Left lung (tissue), 10 donors: ENCODE data around the gene CREB3. TPM values are rescaled to one million over a fixed set of nuclear protein-coding genes. Genes with fewer than 3 reads are reported as not detected.

Experiments
- ATAC-seq: fragments of 200-7000 bp; cut with Tn5 transposase; one replicate; pipeline ENCODE4 v1.9.1; 2020; ENCODE audit warnings: moderate library complexity
- DNase-seq, 4 donors: peaks; one replicate each; pipeline ENCODE4 v3.0.0-alpha.2; 2013 to 2020
- H3K27ac ChIP-seq, 2 donors: fragments of 200-600 bp; sonication (generic) in 1 of 2; one replicate each; pipeline versions ENCODE4 v1.5.0 to v1.8.0; 2020 to 2021
- H3K27me3 ChIP-seq, 2 donors: fragments of 200-600 bp; sonication (generic) in 1 of 2; one replicate each; pipeline versions ENCODE4 v1.5.0 to v1.8.0; 2020 to 2021
- H3K36me3 ChIP-seq, 2 donors: fragments of 200-600 bp; sonication (generic) in 1 of 2; one replicate each; pipeline versions ENCODE4 v1.5.0 to v1.8.0; 2020 to 2021
- H3K4me1 ChIP-seq, 2 donors: fragments of 200-600 bp; one replicate each; pipeline ENCODE4 v1.8.0; 2021
- H3K4me3 ChIP-seq, 2 donors: fragments of 200-600 bp; sonication (generic) in 1 of 2; one replicate each; pipeline versions ENCODE4 v1.5.0 to v1.8.0; 2020 to 2021; ENCODE audit warnings: mild to moderate bottlenecking in 1 of 2
- H3K9me3 ChIP-seq, 2 donors: fragments of 200-600 bp; sonication (generic) in 1 of 2; one replicate each; pipeline versions ENCODE4 v1.5.0 to v1.8.0; 2020 to 2021
- intact Hi-C, 2 donors: fragments of 100-400 bp; cut with DNase I; formaldehyde crosslinking; loops; one replicate each; pipeline versions ENCODE4 v1.11.2 to v1.14.2; 2022
- polyA plus RNA-seq, 6 donors: library from polyadenylated mRNA; unstranded; fragments of 120-200 nt; gene quantifications; one replicate each; pipeline ENCODE4 v1.2.1, GENCODE V29; 2013; ENCODE audit not compliant: insufficient read length in 6 of 6
- total RNA-seq, 2 donors: library from RNA; stranded (reverse); fragmentation: NEBNext Ultra II Directional; extraction: Animal tissue kit (Norgen Biotek cat#: 25700); gene quantifications; one replicate each; pipeline ENCODE4 v1.2.1, GENCODE V29; 2021
- TF ChIP-seq, protein P1 (sequence below), 2 donors: fragments of 200-600 bp; sonication (generic) in 1 of 2; IDR thresholded peaks; one replicate each; pipeline versions ENCODE4 v1.5.0 to v1.8.0; 2021; ENCODE audit warnings: antibody characterized with exemption in 2 of 2
- donor health status: DM: no; HTN: yes; CAD: no.
- donor health status: DM: no; HTN: no; CAD: no.

CREB3 gene
- total and polyA plus RNA-seq, 8 donors: 31.2 to 42.4 (median 39.8) TPM

GRCh38 chr9:35729700-35730485 is 2.6 kb upstream of the CREB3 start:
- peak in 3 of 4 donors; percentile 52 to 93 (median 87) for DNase-seq
- no peaks in the 10 kb centered on the region for H3K9me3 ChIP-seq
- intact Hi-C loops: loop anchor here in 1 of 2 donors (10.0 kb wide), 1 partner anchor 65 kb away; the partner anchor contains the start of gene ARHGEF39
- H3K4me1 ChIP-seq: peaks cover 59 to 71% of the 10 kb centered on the region in 2 donors
- ATAC-seq: no peak
- H3K4me3 ChIP-seq: peak overlapping the region; percentile 18 to 83
- H3K27ac ChIP-seq: peak overlapping the region; percentile 96 to 97
- H3K36me3 ChIP-seq: peaks cover 0 to 32% of the 10 kb centered on the region in 2 donors
- TF ChIP-seq, protein P1, sequence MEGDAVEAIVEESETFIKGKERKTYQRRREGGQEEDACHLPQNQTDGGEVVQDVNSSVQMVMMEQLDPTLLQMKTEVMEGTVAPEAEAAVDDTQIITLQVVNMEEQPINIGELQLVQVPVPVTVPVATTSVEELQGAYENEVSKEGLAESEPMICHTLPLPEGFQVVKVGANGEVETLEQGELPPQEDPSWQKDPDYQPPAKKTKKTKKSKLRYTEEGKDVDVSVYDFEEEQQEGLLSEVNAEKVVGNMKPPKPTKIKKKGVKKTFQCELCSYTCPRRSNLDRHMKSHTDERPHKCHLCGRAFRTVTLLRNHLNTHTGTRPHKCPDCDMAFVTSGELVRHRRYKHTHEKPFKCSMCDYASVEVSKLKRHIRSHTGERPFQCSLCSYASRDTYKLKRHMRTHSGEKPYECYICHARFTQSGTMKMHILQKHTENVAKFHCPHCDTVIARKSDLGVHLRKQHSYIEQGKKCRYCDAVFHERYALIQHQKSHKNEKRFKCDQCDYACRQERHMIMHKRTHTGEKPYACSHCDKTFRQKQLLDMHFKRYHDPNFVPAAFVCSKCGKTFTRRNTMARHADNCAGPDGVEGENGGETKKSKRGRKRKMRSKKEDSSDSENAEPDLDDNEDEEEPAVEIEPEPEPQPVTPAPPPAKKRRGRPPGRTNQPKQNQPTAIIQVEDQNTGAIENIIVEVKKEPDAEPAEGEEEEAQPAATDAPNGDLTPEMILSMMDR (IDR thresholded peaks at IDR 0.05): peak; percentile 36 to 58
- H3K27me3 ChIP-seq: no peaks in the 10 kb centered on the region

DNA sequence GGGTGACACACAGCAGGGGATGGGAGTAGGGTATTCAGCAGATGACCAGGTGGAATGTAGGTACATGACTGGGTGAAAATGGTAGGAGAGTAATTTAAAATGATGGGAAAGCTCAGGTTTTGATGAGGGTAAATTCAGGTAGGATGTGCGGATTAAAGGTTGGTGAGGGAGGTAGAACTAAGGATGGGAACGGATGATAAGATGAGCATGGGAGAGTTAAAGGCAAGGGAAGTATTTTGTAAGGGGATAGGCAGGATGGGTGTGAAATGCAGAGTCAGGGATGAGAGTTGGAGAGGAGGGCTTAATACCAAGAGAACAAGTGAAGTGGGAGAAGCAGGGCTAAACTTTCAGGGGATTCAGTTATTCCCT is 2.0 kb upstream of the CREB3 start:
- TF ChIP-seq, protein P1 (IDR thresholded peaks at IDR 0.05): no peak
- Histone ChIP-seq H3K4me1 (peaks cover 59 to 69% of the 10 kb centered on the region in 2 donors), H3K36me3 (peaks cover 0 to 32% of the 10 kb centered on the region in 2 donors), H3K9me3 (no peaks in the 10 kb centered on the region), H3K27ac (peak overlapping the region; percentile 96 to 97), H3K27me3 (no peaks in the 10 kb centered on the region), H3K4me3 (peak overlapping the region; percentile 80 to 83)
- intact Hi-C loops: no loop called here
- ATAC-seq (no peak), DNase-seq (no peak)

GRCh38 chr9:35731415-35732184 is 866 bp upstream of the CREB3 start:
- H3K27me3 ChIP-seq: no peaks in the 10 kb centered on the region
- peaks cover 52 to 70% of the 10 kb centered on the region in 2 donors for H3K4me1 ChIP-seq
- peak in 1 of 4 donors; percentile 32 for DNase-seq
- peak overlapping the region; percentile 80 to 83 for H3K4me3 ChIP-seq
- intact Hi-C loops: no loop called here
- H3K9me3 ChIP-seq: no peaks in the 10 kb centered on the region
- peaks cover 0 to 32% of the 10 kb centered on the region in 2 donors for H3K36me3 ChIP-seq
- TF ChIP-seq, protein P1 (IDR thresholded peaks at IDR 0.05): no peak
- no peak for ATAC-seq
- H3K27ac ChIP-seq: peak overlapping the region; percentile 96 to 97

DNA sequence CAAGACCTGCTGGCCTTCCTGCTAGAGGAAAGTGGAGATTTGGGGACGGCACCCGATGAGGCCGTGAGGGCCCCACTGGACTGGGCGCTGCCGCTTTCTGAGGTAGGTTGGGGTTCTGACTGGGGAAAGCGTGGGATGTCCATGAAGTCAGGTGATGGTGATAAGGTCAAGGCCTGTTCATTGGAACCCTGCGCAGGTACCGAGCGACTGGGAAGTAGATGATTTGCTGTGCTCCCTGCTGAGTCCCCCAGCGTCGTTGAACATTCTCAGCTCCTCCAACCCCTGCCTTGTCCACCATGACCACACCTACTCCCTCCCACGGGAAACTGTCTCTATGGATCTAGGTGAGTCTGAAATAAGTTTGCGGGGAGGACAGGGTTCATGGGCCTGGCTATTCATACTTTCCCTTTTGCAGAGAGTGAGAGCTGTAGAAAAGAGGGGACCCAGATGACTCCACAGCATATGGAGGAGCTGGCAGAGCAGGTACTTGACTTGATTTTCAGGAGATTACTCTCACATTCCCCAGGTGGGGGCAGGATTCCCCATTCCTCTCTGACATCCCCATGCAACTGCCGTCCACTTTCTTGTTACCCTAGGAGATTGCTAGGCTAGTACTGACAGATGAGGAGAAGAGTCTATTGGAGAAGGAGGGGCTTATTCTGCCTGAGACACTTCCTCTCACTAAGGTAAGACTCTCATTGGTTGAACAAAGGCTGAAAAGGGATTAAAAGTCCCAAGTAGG is 505 bp downstream of the CREB3 start:
- Histone ChIP-seq H3K9me3 (no peaks in the 10 kb centered on the region), H3K4me1 (peaks cover 38 to 60% of the 10 kb centered on the region in 2 donors), H3K36me3 (peaks cover 0 to 39% of the 10 kb centered on the region in 2 donors), H3K27me3 (no peaks in the 10 kb centered on the region), H3K4me3 (peak overlapping the region; percentile 80 to 83), H3K27ac (peak overlapping the region; percentile 96 to 97)
- ATAC-seq: peak; percentile 0
- intact Hi-C loops: no loop called here
- TF ChIP-seq, protein P1 (IDR thresholded peaks at IDR 0.05): no peak
- DNase-seq: peak in 1 of 4 donors; percentile 32
